ENCODE data around the gene DLG2.

DNA sequence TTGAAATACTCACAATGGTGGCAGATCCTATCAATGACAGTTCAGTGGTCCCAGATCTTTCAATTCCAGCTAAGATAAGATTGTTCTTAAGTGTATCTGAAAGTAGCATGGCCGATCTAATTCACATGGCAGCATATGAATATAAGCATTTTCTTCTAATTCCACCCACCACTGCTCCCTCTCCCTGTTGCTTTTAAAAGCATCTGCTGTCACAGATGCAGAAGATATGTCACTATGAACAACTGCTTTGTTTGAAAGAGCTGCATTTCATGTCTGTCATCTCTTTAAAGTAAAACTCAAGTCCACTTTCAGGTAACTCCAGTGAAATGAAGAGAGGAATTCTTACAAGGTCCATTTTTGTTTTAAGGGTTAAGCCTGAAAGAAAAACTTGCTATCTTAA, 1044.0 kb downstream of the DLG2 start:
- TF ChIP-seq CTCF (IDR thresholded peaks at IDR 0.05) = no peak
- TF ChIP-seq POLR2A (IDR thresholded peaks at IDR 0.05) = no peak
